HG03064 (cell line): ENCODE measurements around the gene SLC28A1.
"Not testable (repeated sequence)": the region's sequence is repeated elsewhere in the genome, so short reads cannot be mapped to it uniquely, and the experiment has no call there.

Experiments used
- ATAC-seq: cut with Tn5 transposase; IDR thresholded peaks from one replicate; pipeline ENCODE4 v1.9.1; 2021; ENCODE audit warnings: low read depth; ENCODE audit not compliant: unreplicated experiment

Gene SLC28A1

GRCh38 chr15:84908564-84908963 is 24.1 kb downstream of the SLC28A1 start:
- ATAC-seq, result no peak

DNA sequence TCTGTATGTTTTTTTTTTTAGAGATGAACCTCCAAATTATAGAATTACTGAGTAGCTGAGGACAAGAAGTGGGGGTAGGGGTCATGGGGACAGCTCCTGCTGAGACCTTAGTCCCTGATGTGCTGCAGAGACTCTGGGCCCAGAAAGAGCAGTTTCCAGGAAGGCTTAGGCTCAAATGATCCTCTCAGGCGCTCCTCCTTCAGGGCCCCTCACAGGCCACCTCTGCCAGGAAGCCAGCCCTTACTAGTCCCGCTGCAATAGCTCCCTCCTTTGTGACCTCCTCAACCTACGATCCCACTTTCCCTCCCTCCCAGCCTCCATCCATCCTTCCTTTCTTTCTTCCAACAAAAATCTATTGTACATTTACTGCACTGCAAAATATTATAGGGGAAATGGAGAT is 24.6 kb downstream of the SLC28A1 start:
- no peak for ATAC-seq

- no peak for ATAC-seq
Observed at GRCh38 chr15:84909782-84910181, 25.3 kb downstream of the SLC28A1 start.

DNA sequence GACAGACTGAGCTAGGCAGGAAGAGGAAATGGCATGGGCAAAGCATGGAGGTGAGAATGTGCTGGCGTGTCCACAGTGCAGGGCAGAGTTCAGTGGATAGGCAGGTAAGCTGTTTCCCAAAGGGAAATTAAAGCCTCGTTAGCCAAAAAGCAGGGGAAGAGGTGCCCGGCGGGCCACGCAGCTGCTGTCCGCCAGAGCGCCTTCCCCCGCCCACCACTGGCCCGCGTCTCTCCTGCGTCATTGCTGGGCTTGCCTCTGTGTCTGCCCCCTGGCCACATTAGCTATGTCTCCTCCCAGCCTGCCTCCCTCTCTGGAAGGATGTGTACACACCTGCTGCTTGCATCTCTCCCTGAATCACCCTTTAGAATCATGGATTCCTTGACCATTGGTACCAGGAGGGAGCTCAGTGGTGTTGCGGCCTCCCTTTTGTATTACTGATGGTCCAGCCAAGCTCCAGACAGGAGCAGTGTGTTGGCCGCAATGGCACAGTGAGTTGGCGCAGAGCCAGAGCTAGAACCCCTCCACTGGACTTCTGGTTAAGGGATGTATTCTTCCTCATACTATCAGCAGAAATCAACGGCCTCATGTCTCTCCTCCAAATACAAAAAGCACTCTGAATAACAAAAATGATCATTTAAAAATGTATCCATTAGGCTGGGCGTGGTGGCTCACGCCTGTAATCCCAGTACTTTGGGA is 26.6 kb downstream of the SLC28A1 start:
- no peak for ATAC-seq

- no peak for ATAC-seq
Observed at GRCh38 chr15:84911879-84912660, 27.6 kb downstream of the SLC28A1 start.

DNA sequence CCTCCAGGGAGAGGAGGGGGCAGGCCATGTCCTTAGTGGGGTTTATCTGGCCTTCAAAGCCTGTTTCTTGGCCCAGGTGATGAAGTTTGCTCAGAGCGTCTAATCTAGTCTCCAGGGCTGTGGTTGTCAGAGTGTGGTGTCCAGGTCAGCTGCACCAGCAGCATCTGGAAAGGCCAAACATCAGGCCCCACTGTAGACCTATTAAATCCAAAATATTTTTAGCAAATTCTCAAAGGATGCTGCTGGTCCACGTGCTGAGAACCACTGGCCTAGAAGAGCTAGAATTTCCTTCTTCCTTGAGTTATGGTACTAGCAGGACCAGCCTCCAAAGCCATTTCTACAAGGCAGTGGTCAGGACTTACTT is 28.9 kb downstream of the SLC28A1 start:
- ATAC-seq, result no peak

- no peak for ATAC-seq
Observed at GRCh38 chr15:84914351-84914750, 29.9 kb downstream of the SLC28A1 start.

- peak; percentile 90 for ATAC-seq
Observed at GRCh38 chr15:84914909-84915605, 30.6 kb downstream of the SLC28A1 start.

DNA sequence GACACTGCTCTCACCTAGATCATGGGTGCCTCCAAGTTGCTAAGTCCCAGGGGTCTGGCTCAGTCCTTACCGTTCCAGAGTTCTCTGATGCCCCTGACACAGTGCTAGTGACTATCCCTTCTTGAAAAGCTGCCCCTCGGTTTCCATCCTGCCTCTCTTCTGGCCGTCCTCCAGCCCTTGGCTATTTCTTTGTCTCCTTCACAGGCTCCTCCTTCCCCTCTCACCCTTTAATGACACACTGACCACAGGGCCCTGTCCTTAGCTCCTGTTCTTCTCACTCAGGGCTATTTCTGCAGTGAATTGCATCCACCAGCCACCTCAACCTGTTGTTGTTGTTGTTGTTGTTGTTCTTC is 31.1 kb downstream of the SLC28A1 start:
- no peak for ATAC-seq

- ATAC-seq, result no peak
Observed at GRCh38 chr15:84917452-84917851, 33.0 kb downstream of the SLC28A1 start.

- ATAC-seq, result no peak
Observed at GRCh38 chr15:84919106-84919667, 34.7 kb downstream of the SLC28A1 start.

GRCh38 chr15:84921121-84921520 is 36.7 kb downstream of the SLC28A1 start:
- no peak for ATAC-seq

DNA sequence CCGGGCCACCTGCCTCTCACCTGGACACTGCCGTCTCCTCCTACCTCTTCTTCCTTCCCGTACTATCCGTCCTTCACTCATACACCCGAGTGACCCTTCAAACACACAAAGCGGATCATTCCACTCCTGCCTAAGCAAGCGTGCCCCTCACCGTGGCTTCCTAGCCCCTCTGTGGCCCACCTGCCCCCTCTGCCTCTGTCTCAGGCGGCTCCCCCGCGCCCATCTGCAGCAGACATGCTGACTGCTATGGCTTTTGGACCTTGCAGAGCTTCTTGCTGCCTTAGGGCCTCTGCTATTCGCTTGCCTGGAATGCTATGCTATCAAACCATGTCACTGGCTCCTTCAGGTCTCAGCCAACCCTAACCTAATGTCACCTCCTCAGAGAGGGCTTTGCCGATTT is 38.1 kb downstream of the SLC28A1 start:
- ATAC-seq, result no peak

DNA sequence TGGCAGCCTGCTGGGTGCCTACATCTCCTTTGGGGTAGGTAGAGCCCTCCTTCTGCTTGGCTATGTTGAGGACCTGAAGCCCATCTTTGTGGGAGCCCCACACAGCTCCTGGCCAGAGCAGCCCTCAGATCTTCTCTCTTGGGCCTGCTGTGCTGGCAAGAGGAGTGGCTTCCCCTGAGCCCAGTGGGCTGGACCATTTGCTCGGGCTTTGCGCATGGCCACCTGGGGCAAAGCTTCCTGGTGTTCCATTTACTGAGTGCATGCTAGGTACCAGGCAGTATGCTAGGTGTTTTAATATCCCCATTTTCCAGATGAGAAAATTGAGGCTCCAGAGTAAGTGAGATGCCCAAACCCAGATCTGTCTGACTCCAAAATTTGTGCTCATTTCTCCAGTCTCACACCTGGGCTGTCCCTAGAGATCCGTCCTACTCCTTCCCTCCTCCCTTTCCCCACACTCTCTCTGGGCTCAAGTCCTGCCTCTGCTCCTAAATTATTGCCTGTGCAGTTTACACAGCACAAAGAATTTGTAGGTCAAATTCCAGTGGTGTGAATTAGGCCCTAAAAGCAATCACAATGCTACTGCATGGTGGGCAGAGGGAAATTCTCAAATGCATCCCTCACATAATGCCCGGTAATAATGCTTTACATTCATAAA is 39.7 kb downstream of the SLC28A1 start:
- no peak for ATAC-seq

GRCh38 chr15:84924821-84925569 is 40.5 kb downstream of the SLC28A1 start:
- not testable (repeated sequence) for ATAC-seq

- no peak for ATAC-seq
Observed at GRCh38 chr15:84925906-84926305, 41.4 kb downstream of the SLC28A1 start.

DNA sequence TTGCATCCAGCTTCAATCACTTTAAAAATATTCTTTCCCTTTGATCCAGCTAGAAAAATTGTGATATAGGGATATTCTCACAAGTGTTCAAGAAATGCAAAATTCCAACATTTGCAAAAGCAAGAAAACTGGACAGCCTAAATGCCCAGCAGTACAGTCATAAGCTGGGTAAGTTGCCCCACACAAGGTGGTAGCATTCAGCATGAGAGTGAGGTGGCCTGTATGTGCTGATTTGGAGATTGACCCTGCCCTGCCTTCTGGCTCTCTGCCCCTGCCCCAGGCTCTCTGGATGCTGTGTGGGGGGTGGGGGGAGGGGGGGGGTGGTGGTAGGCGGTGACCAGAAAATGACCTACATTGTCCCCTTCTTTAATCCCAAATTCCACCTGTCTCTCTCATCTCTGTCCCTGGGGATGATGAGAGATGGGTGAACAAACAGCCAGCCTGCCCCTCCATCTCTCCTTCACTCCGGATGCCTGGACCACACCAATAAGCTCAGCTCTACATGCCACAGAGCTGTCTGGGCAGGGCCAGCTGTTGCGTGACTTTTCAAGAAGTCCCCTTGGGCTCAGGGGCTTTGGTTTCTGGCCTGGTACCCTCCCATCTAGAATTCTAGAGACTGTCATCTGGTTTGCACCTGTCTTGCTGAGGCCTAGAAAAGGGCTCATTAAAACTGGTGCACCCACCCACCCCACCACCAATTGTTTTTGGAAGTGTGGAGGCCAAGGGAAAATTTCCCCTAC is 42.2 kb downstream of the SLC28A1 start:
- no peak for ATAC-seq

DNA sequence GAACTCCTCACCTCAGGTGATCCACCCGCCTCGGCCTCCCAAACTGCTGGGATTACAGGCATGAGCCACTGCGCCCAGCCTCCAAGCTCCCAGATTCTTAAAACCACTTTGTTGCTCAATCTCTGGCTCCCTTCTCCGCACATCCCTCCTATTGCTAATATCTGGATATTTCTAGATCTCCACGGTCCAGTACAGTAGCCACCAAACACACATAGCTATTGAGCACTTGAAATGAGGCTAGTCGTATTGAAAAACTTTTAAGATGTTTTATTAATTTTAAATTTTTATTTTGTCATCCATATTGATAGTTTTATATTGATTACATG is 44.3 kb downstream of the SLC28A1 start:
- no peak for ATAC-seq

DNA sequence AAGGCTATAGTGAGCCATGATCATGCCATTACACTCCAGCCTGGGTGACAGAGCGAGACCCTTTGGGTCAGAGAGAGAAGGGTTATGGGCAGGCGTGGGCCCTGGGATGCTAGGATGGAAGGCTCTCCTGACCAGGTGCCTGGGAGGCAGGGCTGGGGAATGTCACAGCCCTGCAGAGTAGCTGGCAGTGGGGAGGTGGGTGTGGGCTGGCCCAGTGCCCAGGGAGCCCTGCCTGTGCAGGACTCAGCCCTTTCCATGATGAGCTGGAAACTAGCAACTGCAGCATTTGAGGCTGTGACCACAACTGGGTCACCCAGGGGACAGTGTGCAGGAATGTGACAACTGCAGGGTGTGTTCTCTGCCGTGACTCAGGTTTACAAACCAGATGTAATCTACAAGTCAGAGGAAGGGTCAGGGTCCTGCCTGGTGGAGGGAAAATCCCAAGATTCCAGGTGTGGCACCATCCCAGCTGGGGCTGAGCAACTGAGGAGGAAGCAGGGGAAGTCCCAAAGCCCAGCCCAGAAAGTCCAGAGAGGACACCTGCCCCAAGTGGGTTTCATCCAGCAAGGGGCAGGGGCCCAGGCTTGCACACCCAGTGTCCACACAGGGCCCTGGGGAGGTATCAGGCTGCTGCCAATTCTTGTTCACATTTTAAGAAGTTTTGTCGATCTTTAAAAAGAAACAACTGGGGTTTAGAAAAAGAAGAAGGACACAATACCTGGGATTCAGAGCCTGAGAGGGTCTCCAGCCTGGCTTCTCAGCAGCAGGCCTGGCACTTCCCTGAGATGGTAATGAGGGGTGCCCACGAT is 45.5 kb downstream of the SLC28A1 start:
- ATAC-seq, result no peak
